HG03135 (cell line): ENCODE results near the gene AEBP2.
"Not testable (repeated sequence)": the region's sequence is repeated elsewhere in the genome, so short reads cannot be mapped to it uniquely, and the experiment has no call there.

Experiments used
- ATAC-seq: cut with Tn5 transposase; IDR thresholded peaks from one replicate; pipeline ENCODE4 v1.9.1; 2021; ENCODE audit warnings: mild to moderate bottlenecking, moderate library complexity; ENCODE audit not compliant: unreplicated experiment

AEBP2 gene

GRCh38 chr12:19546611-19547162 is 107.4 kb downstream of the AEBP2 start:
- no peak for ATAC-seq

GRCh38 chr12:19547271-19547671 is 108.0 kb downstream of the AEBP2 start:
- no peak for ATAC-seq

DNA sequence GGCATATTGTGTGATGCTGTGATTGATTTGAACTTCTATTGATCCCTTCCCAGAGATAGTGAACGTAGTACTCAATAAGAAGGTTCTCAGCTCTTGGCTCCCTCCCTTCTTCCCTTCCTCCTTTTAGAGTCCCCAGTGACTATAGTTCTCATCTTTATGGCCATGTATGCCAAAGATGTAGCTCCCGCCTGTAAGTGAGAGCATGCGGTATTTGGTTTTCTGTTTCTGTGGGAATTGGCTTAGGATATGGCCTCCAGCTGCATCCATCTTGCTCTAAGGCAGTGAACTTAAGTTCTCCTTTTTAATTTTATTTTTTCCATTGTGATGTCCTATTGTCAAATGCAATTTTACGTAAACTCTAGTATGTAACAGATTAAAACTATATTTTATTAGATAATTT is 109.5 kb downstream of the AEBP2 start:
- ATAC-seq = no peak

GRCh38 chr12:19550626-19551025 is 111.3 kb downstream of the AEBP2 start:
- ATAC-seq = peak; percentile 49

GRCh38 chr12:19552441-19553097 is 113.3 kb downstream of the AEBP2 start:
- ATAC-seq = not testable (repeated sequence)

DNA sequence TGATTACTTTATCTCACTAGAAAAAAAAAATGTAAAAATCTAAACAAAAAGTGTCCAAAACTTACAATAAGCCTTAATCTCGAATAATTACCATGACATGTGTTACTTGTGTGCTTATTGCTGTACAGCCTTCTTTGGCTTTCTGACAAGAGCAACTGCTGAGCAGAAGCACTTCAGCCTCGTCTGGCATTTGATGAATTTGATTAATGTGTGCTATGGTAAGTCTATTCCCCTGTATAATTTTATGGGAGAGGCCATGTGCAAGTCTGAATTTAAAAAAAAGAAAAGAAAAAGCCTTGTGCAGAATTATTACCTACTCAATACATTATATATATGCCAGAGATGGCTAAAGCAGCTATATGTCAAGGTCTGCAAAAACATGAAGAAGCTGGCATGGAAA is 113.9 kb downstream of the AEBP2 start:
- ATAC-seq = no peak

GRCh38 chr12:19561411-19561961 is 122.2 kb downstream of the AEBP2 start:
- no peak for ATAC-seq
